GM21786 (cell line): ENCODE results near the gene BID.
A peak's percentile ranks its signal among the peaks of the same experiment; 100 is the strongest.
"Not testable (repeated sequence)": the region's sequence is repeated elsewhere in the genome, so short reads cannot be mapped to it uniquely, and the experiment has no call there.

Experiments
- ATAC-seq: cut with Tn5 transposase; IDR thresholded peaks from one replicate; pipeline ENCODE4 v1.9.1; 2021; ENCODE audit not compliant: unreplicated experiment

Gene BID

DNA sequence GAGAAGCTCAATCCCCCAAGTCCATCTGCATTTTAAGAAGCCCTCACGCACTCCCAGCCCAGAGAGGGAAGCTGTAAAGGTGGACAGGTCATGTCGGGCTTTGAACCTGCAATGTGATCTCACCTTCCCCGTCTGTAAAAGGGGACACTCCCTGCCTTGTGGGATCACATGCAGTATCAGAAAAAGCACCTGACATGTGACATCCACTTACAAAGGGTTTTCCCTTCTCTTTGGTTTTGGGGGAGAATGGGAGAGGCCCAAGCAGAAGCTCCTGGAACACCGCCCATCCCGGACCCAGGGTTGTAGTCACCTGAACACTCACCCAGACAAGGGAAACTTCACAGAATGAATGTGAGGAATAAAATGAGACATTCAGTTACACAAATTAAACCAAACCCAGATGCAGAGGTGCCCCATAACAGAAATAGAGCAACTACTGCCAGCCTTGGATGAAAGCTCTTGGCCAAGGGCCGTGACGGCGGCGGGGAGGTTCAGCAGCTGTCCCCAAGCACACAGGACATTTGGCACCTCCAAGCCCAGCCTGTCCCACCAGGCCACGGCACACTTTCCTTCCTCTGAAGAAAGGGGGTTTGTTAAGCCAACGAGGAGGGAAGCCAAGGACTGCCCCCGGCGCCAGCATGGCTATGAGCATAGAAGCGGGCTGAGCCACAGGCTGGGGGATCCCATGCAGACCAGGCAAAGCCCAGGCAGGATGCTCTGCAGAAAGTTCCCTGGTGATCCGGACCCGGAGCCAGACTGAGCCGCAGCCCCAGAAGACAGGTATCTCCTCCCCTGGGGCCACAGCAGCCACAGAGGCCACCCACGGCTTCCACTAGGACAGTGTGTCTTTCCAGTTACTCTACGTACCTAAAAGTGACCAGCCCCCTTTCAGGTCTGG is 3.8 kb downstream of the BID start:
- ATAC-seq = no peak

DNA sequence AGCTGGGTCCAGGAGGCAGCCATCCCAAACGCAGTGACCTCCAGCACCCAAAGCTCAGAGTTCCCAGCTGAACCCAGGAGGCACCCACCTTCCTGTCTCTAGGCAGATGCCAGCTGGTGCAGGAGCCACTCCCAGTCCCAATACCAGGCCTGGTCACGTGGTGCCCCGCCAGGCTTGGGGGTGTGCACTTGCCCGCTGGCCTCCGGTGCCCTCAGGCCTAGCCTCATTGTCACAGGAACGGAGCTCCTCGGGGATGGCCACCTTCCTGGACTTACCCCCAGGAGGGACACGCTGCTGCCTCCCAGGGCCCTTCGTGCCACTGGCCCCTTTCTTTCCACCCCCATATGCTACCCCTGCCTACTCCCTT is 4.6 kb downstream of the BID start:
- ATAC-seq = no peak

DNA sequence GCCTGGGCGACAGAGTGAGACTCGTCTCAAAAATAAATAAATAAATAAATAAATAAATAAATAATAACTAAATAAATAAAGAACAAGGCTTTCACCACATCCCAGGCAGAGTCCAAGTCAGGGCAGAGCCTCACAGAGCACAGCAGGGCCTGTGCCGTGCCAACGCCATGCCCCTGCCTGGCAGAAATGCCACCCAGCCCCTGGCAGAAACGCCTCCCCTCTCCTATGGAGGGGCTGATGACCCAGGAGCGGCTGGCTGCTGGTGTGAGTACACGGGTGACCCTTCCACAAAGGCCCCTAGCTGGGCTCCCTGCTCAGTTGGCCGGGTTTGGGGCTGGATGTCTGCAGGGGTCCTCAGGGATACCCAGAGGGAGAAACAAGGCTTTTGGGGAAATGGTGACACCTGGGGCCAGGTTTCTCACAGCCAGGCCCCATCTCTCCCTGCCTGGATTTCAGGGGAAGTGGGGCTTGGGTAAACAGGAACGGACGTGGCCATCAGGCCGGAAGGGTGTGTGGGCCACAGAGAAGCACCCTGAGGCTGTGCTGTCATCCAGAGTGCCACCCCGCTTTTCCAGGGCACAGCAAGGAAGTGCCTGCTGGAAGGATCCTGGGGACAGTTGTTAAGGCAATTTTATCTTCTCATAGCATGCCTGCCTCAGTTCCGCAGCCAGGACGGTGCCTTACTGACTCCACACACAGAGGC is 5.1 kb downstream of the BID start:
- ATAC-seq = no peak

DNA sequence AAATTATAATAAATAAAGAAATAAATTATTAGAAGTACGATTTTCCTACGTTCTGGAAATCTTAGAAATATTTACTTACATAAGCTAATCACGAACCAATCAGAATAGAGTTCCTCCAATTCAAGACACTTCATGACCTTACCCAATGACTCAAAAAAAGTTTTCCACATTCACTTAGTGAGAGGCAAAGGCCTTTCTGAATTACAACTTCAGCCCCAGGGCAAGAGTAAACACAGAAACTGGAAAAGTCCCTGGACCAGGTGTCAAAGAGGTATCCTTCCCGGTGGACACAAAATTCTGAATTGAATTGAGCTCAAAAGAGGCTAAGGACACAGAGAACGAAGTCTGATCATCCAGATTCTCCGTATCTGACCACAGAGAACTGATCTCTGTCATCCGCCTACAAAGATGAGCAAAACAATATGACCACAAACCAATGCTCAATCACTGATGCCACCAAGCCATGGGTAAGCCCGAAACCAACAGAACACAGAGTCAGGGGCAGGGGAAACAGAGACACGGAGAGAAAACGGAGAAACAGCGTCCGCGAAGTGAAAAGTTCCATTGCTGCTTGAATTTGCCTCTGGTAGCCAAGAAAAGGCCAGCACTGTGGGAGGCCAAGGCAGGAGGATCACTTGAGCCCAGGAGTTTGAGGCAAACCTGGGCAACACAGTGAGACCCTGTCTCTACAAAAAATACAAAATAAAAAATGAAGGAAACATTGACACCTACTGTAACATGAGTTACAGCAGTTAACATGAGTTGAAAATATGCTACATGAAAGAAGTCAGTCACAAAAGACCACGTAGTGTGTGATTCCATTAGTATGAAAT is 6.8 kb downstream of the BID start:
- peak; percentile 77 for ATAC-seq

DNA sequence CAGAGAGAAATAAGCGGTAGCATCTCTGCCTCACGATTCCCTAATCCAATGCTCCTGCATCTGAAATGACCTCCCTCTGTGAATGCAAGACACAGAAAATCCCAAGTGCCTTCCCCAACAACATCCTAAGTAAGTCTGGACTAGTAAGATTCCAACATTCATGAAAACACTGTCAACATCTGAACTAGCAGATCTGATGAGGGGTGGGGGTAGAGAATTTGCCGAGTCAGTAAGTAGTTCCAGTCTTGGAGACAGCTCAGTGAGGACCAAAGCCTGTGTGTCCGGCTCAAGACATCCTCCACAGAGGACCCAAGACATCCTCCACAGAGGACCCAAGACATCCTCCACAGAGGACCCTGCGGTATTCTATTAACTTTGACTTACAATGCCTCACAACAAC is 9.4 kb downstream of the BID start:
- ATAC-seq = not testable (repeated sequence)

DNA sequence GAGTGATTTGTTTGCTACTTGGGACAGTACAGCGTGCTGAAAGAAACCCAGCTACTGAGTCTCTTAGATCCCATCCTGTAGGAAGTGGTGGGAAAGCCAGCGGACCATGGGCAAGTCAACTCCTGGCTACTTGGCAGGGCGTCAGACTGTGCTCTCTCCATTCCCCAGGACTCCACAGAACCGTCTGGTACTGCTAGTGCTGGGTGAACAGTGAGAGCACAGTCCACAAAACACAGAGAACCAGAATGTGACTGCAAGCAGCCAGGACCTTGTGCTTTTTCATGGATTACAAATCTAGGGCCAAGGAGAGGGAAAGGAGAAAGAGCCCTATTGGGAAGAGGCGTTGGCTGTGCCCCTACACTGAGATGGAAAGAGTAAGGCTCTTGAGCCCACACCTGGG is 10.2 kb downstream of the BID start:
- ATAC-seq = no peak

DNA sequence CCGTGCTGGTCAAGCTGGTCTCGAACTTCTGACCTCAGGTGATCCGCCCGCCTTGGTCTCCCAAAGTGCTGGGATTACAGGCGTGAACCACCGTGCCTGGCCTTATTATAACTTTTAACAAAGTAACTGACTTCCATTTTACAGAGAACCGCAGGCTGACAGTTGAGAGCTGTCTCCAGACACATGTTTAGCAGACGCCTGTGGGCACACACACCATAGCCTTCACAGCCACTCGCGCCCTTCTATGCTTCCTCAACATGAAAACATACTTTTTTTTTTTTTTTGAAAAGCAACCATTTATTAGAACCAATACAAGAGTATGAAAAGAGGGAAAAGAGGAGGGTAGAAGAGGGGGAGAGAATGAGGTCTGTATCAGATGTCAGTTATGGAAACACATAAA is 10.8 kb downstream of the BID start:
- not testable (repeated sequence) for ATAC-seq

DNA sequence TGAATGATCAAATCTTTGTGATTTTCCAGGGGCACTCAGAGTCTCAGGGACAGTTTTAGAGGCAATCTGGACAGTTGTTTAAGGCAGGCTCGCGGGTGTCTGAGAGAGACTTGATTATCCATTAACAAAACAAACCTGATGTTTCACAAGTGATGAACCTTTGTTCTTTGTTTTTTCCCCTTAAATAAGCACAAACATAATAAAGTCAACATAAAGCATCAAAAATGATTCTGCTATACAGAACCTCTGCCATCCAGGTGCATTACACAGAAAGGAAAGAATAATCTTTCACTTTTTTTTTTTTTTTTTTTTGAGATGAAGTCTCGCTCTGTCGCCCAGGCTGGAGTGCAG is 13.2 kb downstream of the BID start:
- no peak for ATAC-seq

DNA sequence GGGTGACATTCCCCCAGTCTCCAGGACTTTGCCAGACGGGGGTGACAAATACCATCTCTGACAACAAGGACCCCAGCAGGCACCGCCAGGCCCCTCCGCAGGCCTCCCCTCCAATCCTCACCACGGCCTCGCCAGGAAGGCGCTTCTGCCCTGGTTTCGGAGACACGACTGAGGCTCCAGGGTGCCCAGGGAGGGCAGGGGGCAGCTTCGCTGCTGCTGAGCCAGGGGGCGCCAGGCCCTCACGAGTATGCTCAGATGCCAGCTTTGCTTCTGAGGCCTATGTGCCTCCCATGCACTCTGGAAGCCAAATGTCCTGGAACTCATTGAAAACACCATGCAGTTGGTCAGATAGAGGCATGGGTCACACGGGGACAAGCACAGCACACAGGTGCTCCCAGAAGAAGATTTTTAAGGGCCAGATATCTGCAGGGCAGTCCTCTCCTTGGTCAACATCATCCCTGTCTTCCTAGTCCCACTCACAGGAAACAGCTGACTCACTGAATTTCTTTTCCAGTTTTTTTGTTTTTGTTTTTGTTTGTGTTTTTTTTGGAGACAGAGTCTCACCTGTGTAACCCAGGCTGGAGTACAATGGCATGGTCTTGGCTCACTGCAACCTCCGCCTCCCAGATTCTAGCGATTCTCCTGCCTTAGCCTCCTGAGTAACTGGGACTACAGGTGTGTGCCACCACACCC is 19.9 kb downstream of the BID start:
- no peak for ATAC-seq

DNA sequence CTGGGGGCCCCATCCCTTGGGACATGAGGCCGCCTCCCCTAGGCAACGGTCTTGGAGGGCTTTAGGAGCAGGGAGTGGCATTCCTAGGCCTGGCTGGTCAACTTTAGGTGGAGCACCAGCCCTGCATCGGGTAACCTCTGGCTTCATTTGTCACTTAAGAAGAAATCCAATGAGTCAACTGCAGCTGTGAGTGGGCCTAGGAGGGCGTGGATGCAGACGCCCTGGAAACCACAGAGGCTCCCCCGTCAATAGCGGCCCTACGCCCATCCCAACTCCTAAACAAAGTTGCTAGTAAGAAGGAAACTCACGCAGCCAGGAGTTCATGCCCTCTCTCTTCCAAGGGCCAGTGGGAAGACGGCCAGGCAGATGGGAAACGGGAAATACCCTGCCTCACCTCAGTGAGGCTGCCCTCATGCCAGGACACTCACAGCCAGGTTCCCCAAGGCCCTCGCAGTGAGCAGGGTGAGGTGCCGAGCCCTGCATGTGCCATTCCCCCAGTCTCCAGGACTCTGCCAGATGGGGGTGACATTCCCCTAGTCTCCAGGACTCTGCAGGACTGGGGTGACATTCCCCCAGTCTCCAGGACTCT is 20.8 kb downstream of the BID start:
- ATAC-seq = no peak

DNA sequence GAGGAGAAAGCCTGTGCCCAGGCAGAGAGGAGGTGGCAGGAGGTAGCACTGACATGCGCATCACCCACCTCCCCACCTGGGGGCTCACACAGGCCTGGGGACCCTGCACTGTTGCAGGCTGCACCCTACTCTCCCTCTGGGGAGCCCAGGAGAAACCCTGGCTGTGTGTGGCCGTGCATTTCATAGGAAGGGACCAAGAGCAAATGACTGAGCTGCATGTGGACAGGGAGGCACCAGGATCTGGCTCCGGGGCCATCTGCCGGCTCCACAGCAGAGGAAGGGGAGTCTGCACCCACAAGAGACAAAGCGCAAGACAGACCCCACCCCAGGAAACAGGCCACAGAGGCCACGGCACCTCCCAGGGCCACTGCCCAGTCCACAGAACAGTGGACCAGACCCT is 22.7 kb downstream of the BID start:
- no peak for ATAC-seq

DNA sequence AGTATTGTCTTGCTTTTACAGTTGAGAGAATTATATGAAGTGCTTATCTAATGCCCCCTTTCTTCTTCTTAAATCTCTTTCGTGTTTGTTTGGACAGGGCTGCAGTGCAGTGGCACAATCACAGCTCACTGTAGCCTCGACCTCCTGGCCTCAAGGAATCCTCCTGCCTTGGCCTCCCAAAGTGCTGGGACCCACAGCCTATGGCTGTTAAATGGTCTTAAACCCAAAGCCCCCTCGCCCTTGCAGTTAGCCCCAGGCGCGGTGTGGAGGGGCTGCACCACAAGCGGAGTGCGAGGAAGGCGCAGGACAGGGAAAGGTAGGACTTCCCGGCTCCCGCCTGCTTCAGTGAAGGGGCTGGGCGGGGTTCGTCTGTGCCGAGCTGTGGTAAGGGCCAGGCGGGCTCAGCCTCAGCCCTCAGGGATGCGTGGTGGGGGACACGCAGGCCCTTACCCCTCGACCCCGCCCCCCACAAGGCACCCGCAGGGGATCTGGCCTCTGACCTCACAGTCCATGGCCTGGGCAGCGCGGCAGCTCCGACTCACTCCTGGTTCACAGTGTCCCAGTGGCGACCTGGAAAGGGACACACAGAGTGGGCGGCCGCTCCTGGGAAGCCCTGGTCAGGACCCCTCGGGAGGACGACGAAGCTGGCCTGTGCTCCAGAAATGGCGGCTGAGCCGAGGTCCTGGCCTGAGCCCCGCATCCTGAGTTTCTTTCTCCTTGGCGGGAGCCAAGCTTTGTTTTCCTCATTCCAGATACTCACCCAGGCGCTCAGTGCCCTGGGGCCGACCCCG is 24.5 kb downstream of the BID start:
- ATAC-seq = no peak

DNA sequence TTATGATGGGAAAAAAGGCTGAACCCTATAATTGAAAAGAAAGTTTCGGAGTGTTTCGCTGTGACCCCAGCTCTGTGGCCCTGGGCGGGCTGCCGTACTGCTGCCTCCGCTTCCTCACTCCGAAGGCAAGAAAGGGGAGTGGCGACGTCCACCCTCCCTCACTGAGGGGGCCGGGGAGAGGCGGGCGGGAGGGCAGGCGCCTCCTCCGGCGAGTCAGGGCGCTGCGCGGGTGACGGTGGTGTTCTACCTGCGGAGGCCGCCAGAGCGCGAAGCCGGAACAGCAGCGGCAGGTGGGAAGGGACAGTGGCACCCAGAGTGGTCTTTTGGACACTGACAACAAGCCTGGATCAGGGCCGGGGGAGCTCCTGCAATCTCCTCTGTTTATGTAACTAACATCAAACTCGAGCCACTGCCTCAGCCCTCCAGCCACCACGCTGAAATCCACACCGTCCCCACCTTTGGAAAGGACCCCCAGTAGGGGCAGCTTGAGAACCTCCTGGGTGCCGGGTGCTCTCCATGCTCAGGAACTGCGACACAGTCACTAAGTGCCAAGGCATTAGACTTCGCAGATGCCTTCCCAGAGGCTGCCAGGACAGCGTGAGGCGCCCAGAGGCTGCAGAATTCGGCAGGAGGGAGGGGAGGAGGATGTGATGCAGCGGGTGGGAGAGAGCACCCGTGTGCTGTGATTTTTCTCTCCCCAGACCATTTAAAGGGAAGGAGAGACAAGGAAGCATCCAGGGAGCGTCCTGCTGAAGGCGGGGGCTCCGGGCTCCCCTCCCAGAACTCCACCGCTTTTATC is 25.5 kb downstream of the BID start:
- no peak for ATAC-seq

DNA sequence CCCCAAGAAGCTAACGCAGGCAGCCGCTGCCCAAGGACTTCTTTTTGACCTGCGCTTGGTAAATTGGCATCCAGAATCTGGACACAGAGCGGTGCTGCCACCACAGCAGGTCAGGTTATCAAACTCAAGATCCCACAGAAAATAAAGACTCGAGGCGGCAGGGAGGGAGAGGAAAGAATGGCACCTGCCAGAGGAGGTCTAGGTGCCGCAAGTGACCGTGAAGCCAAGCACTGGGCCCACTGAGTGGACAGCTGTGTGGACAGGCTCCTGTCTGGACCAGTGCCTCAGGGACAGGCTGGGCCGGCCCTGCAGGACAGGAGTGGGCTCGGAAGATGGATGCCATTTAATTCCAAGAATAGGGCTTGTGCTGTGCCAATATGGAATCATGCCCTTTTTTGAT is 27.4 kb downstream of the BID start:
- ATAC-seq = no peak

DNA sequence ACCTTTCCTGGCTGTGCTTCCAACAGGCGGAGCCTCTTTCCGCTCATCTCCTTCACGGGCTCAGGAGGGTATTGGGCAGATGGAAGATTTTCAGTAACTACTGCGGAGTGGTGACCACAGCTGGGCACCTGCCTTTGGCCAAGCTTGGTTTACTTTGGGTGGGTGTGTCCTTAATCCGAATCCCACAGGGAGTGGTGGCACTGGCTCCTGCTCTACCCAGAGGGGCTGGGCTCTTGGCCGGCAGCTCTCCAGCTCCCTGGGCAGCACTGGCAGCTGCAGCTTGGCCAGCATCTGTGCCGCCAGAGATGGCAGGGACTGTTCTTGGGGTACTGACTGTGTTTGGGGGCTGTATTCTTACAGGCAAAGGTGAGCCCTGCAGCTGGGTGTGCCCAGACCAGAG is 29.8 kb downstream of the BID start:
- ATAC-seq = no peak

DNA sequence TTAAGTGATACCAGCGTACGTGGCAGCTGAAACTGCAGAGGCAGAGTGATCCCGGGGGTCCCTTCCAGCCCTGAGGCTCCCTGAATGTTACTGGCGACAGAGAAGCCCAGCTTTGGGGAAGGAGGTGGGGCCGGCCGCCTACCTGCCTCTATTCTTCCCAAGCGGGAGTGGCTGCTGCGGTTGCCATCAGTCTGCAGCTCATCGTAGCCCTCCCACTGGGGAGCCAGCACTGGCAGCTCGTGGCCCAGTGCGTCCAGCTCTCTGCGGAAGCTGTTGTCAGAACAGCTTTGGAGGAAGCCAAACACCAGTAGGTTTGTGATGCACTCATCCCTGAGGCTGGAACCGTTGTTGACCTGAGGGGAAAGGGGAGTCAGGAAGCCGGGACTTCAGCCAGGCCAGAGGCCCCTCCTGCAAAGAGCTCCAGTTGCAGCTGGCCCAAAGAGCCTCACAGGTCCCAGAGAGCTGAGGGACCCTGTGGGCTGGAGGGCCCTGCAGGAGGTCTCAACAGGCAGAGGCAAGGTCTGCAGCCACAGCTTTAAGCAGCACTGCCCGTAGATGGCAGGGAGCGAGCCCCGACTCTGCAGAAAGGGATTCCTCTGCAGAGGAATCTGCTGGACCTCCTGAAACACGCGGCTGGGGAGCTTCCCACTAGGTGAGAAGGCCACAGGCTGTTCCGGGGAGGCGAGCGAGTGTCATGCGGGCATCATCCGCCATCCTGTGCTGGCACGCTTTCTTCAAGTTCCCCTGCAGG is 30.4 kb downstream of the BID start:
- no peak for ATAC-seq

DNA sequence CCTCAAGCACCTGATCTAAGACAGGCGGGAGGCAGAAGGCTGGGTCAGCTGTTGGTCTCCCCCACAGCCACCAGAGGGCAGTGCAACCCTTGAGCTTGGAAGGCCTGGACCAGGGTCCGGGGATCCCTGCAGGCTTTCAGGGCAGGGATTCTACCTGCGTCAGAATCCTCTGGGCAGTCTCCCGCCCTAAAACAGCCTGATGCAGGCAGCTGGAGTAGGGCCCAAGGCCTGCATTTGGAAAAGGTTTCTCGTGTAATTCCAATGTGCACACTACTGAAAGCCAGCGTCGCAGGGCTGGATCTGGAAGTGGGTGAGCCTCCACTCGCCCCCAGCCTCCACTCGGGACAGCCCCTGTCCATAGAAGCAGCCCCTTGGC is 31.8 kb downstream of the BID start:
- ATAC-seq = no peak

DNA sequence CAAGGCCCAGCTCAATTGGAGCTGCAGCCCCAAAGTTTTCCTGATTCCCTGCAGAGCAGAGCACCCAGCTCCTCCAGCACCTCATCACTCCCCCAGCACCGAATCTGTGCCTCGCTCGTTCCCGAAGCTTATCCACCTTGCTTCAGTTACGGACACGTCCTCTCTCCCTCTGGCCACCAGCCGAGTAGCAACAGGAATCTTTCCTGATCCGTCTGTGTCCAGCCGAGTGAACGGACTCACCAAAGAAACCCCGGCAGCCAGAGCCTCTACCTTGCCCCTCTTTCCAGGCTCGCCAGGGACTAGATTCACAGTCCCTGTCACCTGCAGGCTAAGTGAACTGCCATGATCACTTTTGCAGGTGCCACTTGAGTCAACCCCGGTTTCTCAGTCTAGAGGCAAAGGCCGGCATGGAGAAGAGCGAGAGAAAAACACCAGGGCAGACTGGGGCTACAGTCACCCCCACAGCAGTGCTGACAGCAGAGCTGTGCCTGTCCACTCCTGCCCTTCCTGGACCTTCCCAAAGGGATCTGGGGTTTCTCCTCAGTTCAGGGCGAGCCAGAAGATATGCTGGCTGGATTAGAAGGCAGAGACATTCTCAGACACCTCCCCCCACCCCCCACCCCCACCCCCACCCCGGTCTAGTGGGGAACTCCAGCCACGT is 32.3 kb downstream of the BID start:
- ATAC-seq = no peak
